CD4-positive, alpha-beta T cell treated with Interleukin-6 for 4 hours (primary cell): Measurements from ENCODE around the gene ZDHHC8.
"Not testable (repeated sequence)": the region's sequence is repeated elsewhere in the genome, so short reads cannot be mapped to it uniquely, and the experiment has no call there.

ENCODE experiments used
- DNase-seq: peaks from one replicate; pipeline ENCODE4 v3.0.0-alpha.2; 2020; ENCODE audit warnings: mixed read lengths

Gene ZDHHC8

GRCh38 chr22:20145206-20145831, 13.7 kb downstream of the ZDHHC8 start:
- no peak for DNase-seq

- no peak for DNase-seq
These were observed 14.2 kb downstream of the ZDHHC8 start for GRCh38 chr22:20145832-20146223.

GRCh38 chr22:20146777-20147176, 15.2 kb downstream of the ZDHHC8 start:
- DNase-seq: no peak

GRCh38 chr22:20147237-20147988, 15.8 kb downstream of the ZDHHC8 start:
- no peak for DNase-seq

- no peak for DNase-seq
These were observed 16.8 kb downstream of the ZDHHC8 start for GRCh38 chr22:20148414-20148813.

- no peak for DNase-seq
These were observed 17.9 kb downstream of the ZDHHC8 start for GRCh38 chr22:20149257-20150250.

GRCh38 chr22:20150381-20151275, 19.0 kb downstream of the ZDHHC8 start, which contains the start of gene CCDC188:
Gene CCDC188, minus strand, starts transcription at chr22:20151055. Its CDS starts 69 bp downstream, at chr22:20150986.
- no peak for DNase-seq

GRCh38 chr22:20151276-20151588, 19.6 kb downstream of the ZDHHC8 start:
- no peak for DNase-seq

- no peak for DNase-seq
These were observed 20.9 kb downstream of the ZDHHC8 start for GRCh38 chr22:20152464-20152890.

GRCh38 chr22:20153945-20154344, 22.3 kb downstream of the ZDHHC8 start:
- DNase-seq: no peak

- DNase-seq: no peak
These were observed 23.1 kb downstream of the ZDHHC8 start for GRCh38 chr22:20154602-20155187.

GRCh38 chr22:20155330-20156041, 23.9 kb downstream of the ZDHHC8 start:
- DNase-seq: no peak

- DNase-seq: no peak
These were observed 24.4 kb downstream of the ZDHHC8 start for GRCh38 chr22:20156042-20156389.

GRCh38 chr22:20156611-20157429, 25.2 kb downstream of the ZDHHC8 start:
- peak; percentile 89 for DNase-seq

- DNase-seq: no peak
These were observed 26.0 kb downstream of the ZDHHC8 start for GRCh38 chr22:20157430-20158183.

- DNase-seq: no peak
These were observed 26.9 kb downstream of the ZDHHC8 start for GRCh38 chr22:20158391-20159036.

GRCh38 chr22:20159076-20159475, 27.5 kb downstream of the ZDHHC8 start:
- no peak for DNase-seq

GRCh38 chr22:20159531-20159930, 27.9 kb downstream of the ZDHHC8 start:
- not testable (repeated sequence) for DNase-seq

- DNase-seq: no peak
These were observed 28.4 kb downstream of the ZDHHC8 start for GRCh38 chr22:20160041-20160440.
